Measurements from ENCODE around the gene GTSE1.

- TF ChIP-seq POLR2A (IDR thresholded peaks at IDR 0.05): no peak
- TF ChIP-seq CTCF (IDR thresholded peaks at IDR 0.05 in 8 of 11, conservative IDR thresholded peaks at IDR 0.05 in 3 of 11): no peak
- no peak for TF ChIP-seq POLR2AphosphoS5 (IDR thresholded peaks at IDR 0.05)
Measured at GRCh38 chr22:46273432-46274148, 23.1 kb upstream of the GTSE1 start.
